Right lobe of liver (tissue), 4 donors: ENCODE data around the gene PEAK1.

Source experiments
- POLR2A ChIP-seq: fragments of 450-650 bp; IDR thresholded peaks from one replicate; pipeline ENCODE4 v1.6.1; 2017; ENCODE audit warnings: antibody characterized with exemption, mild to moderate bottlenecking
- TF ChIP-seq, protein P1 (sequence below), 4 donors: fragments of 200-600 bp in 3 of 4; fragments of 450-650 bp in 1 of 4; IDR thresholded peaks; one replicate each; pipeline versions ENCODE4 v1.5.1 to v1.8.0; 2016 to 2022; ENCODE audit warnings: antibody characterized with exemption in 4 of 4, mild to moderate bottlenecking in 2 of 4
- donor health status: DM: no; HTN: no; CAD: no.
- donor health status: DM: no; HTN: no; CAD: no.
- donor health status: DM: no; HTN: yes; CAD: no.

DNA sequence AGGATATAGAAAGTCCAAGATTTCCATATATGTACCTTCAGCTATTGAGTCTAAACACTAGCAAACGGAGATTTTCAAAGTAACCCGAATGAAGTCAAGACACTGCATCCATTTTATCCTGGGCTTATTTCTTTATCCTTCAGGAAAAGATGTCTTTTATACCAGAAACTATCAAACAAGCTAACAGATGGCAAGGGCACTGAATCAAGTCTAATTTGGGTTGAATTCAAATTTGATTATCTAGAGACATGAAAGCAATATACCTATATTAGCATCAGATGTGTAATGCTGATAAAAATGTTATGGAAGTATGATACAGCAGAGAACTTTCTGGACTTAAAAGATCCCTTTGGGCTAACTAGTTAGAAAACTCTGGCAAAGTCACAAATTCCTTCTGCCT lies 210.7 kb downstream of the PEAK1 start:
- TF ChIP-seq, protein P1, sequence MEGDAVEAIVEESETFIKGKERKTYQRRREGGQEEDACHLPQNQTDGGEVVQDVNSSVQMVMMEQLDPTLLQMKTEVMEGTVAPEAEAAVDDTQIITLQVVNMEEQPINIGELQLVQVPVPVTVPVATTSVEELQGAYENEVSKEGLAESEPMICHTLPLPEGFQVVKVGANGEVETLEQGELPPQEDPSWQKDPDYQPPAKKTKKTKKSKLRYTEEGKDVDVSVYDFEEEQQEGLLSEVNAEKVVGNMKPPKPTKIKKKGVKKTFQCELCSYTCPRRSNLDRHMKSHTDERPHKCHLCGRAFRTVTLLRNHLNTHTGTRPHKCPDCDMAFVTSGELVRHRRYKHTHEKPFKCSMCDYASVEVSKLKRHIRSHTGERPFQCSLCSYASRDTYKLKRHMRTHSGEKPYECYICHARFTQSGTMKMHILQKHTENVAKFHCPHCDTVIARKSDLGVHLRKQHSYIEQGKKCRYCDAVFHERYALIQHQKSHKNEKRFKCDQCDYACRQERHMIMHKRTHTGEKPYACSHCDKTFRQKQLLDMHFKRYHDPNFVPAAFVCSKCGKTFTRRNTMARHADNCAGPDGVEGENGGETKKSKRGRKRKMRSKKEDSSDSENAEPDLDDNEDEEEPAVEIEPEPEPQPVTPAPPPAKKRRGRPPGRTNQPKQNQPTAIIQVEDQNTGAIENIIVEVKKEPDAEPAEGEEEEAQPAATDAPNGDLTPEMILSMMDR (IDR thresholded peaks at IDR 0.05), result no peak
- TF ChIP-seq POLR2A, result no peak
